Ascending aorta (tissue), 2 donors: Measurements from ENCODE around the gene DUS2. TPM values are rescaled to one million over a fixed set of nuclear protein-coding genes. Genes with fewer than 3 reads are reported as not detected.

Source experiments
- DNase-seq, 2 donors: peaks; one replicate each; pipeline ENCODE4 v3.0.0-alpha.2; 2019; ENCODE audit warnings: low spot score in 2 of 2
- H3K27ac ChIP-seq, 2 donors: fragments of 200-600 bp; sonication (generic); one replicate each; pipeline ENCODE4 v1.5.1; 2016 to 2017; ENCODE audit warnings: mild to moderate bottlenecking in 1 of 2
- H3K27me3 ChIP-seq: fragments of 200-600 bp; sonication (generic); one replicate; pipeline ENCODE4 v1.5.1; 2017
- H3K36me3 ChIP-seq, 2 donors: fragments of 200-600 bp; sonication (generic); one replicate each; pipeline ENCODE4 v1.5.1; 2016
- H3K4me1 ChIP-seq, 2 donors: fragments of 200-600 bp; sonication (generic); one replicate each; pipeline ENCODE4 v1.5.1; 2016 to 2017; ENCODE audit warnings: mild to moderate bottlenecking in 1 of 2
- H3K4me3 ChIP-seq, 2 donors: fragments of 200-600 bp; sonication (generic); one replicate each; pipeline ENCODE4 v1.5.1; 2016 to 2017; ENCODE audit warnings: mild to moderate bottlenecking in 1 of 2
- H3K9me3 ChIP-seq, 2 donors: fragments of 200-600 bp; sonication (generic); one replicate each; pipeline ENCODE4 v1.5.1; 2016
- intact Hi-C: fragments of 100-400 bp; cut with DNase I; formaldehyde crosslinking; loops from one replicate; pipeline ENCODE4 v1.15.1; 2023
- total RNA-seq: library from RNA; depleted of rRNA; stranded (reverse); fragments of >200 nt; gene quantifications from one replicate; pipeline ENCODE4 v1.1.0, GENCODE V29; 2016
- TF ChIP-seq, protein P1 (sequence below), 3 experiments: fragments of 200-600 bp in 2 of 3; fragments of 450-650 bp in 1 of 3; sonication (generic) in 2 of 3; IDR thresholded peaks; one replicate each; pipeline ENCODE4 v1.5.1; 2016 to 2019; ENCODE audit warnings: antibody characterized with exemption in 3 of 3, mild to moderate bottlenecking in 1 of 3, moderate library complexity in 1 of 3

DUS2 gene
- total RNA-seq, 1 donor from 2014 or later = 7.6 TPM

DNA sequence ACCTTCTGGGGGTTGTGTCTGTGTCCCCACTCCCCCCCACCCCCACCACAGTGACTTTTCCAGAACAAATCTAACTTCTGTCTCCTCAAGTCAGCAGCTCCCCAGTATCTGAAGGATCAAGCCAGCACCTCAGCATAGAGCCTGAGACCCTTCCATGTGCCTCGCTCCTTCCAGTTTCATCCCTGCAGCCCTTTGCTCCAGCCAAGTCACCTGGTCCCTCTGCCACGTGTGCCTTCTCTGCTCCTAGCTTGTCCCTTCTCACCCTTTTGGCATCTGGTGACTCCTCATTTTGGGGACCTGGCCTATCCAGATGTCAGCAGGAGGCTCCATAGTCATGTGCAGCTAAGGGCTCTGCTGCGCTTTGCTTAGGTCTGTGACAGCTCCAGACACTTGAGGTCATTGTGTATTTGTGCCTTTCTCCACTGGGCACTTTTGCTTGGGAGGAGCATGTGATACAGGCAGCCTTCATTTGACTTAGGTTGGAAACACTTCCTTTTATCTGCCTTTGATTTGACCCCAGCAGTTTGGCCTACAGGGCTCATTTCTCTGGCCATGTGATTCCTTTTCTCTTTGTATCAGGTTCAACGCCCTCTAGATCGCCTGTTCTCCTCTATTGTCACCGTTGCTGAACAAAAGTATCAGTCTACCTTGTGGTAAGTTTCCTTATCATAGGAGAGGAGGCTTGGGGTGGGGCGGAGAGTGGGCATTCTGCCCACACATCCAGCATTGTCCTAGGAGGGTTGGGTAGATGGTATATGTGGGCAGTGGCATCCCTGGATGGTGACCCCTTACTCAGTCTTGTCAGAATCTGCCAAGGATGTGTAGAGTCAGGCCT is 55.0 kb downstream of the DUS2 start:
- Histone ChIP-seq H3K36me3 (peaks cover 5 to 43% of the 10 kb centered on the region in 2 donors), H3K4me1 (no peaks in the 10 kb centered on the region), H3K4me3 (no peak overlapping the region), H3K9me3 (no peaks in the 10 kb centered on the region), H3K27me3 (no peaks in the 10 kb centered on the region), H3K27ac (no peak overlapping the region)
- intact Hi-C loops = no loop called here
- TF ChIP-seq, protein P1, sequence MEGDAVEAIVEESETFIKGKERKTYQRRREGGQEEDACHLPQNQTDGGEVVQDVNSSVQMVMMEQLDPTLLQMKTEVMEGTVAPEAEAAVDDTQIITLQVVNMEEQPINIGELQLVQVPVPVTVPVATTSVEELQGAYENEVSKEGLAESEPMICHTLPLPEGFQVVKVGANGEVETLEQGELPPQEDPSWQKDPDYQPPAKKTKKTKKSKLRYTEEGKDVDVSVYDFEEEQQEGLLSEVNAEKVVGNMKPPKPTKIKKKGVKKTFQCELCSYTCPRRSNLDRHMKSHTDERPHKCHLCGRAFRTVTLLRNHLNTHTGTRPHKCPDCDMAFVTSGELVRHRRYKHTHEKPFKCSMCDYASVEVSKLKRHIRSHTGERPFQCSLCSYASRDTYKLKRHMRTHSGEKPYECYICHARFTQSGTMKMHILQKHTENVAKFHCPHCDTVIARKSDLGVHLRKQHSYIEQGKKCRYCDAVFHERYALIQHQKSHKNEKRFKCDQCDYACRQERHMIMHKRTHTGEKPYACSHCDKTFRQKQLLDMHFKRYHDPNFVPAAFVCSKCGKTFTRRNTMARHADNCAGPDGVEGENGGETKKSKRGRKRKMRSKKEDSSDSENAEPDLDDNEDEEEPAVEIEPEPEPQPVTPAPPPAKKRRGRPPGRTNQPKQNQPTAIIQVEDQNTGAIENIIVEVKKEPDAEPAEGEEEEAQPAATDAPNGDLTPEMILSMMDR (IDR thresholded peaks at IDR 0.05) = no peak
- DNase-seq = no peak

DNA sequence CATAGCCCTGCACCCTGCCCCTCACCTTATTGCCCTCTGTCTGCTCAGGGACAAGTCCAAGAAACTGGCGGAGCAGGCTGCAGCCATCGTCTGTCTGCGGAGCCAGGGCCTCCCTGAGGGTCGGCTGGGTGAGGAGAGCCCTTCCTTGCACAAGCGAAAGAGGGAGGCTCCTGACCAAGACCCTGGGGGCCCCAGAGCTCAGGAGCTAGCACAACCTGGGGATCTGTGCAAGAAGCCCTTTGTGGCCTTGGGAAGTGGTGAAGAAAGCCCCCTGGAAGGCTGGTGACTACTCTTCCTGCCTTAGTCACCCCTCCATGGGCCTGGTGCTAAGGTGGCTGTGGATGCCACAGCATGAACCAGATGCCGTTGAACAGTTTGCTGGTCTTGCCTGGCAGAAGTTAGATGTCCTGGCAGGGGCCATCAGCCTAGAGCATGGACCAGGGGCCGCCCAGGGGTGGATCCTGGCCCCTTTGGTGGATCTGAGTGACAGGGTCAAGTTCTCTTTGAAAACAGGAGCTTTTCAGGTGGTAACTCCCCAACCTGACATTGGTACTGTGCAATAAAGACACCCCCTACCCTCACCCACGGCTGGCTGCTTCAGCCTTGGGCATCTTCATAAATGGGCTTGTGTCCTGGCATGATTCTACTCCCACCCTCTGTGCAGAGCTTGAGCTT is 55.8 kb downstream of the DUS2 start:
- peaks cover under 1 to 5% of the 10 kb centered on the region in 2 donors for H3K4me1 ChIP-seq
- TF ChIP-seq, protein P1 (IDR thresholded peaks at IDR 0.05) = no peak
- no peak for DNase-seq
- H3K4me3 ChIP-seq = no peak overlapping the region
- H3K9me3 ChIP-seq = no peaks in the 10 kb centered on the region
- H3K36me3 ChIP-seq = peaks cover 5 to 40% of the 10 kb centered on the region in 2 donors
- H3K27me3 ChIP-seq = no peaks in the 10 kb centered on the region
- peak overlapping the region in 1 of 2 donors; percentile 50 for H3K27ac ChIP-seq
- intact Hi-C loops = no loop called here

DNA sequence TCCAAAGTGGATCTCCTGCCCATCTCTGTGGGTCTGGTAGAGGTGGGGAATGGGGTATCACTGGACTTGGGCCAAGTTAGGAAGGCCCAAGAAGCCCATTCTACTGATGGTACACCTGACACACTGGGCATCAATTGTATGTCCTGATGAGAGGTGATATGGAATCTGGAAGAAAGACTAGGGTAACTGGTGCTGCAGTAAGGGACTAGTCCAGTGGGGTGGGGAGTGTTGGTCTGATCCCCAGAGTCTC is 56.2 kb downstream of the DUS2 start:
- Histone ChIP-seq H3K4me1 (peaks cover 4 to 10% of the 10 kb centered on the region in 2 donors), H3K9me3 (no peaks in the 10 kb centered on the region), H3K27ac (peak overlapping the region in 1 of 2 donors; percentile 50), H3K4me3 (no peak overlapping the region), H3K27me3 (no peaks in the 10 kb centered on the region), H3K36me3 (peaks cover 4 to 36% of the 10 kb centered on the region in 2 donors)
- TF ChIP-seq, protein P1 (IDR thresholded peaks at IDR 0.05) = no peak
- DNase-seq = no peak
- intact Hi-C loops = no loop called here

DNA sequence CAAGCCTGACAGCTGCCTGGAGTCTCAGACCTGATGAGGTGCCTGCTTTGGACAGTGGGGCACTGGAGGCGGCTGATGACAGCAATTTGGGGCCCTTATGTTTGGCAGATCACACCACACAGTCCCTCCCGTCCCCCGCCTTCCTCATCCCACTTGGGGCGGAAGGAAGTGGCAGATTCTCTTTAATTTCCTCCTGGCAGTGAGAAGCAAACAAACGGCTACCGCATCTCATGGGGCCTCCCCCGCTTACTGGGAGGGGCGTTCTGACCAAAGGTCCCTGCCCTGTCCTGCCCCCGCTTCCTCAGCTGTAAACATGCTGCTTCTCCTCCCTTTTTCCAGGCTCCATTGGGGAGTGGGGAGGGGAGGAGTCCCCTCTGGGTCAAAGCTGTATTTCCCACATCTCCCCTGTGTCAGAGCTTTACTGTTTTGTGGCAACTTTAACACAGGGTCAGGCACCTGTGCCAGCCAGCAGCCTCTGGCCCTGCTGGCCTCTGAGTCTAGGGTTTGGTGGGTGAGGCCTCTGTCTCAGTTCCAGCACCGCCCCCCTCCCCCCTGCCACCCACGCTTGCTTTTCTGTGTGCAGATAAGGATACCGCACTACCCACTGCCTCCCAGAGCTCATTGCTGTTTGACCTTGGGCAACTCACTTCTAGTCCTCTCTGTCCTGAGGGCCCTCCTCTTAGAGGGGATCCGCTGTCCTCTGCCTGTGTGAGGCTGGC is 56.7 kb downstream of the DUS2 start:
- intact Hi-C loops = loop anchor here (10.0 kb wide), 1 partner anchor 245 kb away; no protein-coding TSS in a partner anchor
- TF ChIP-seq, protein P1 (IDR thresholded peaks at IDR 0.05) = no peak
- H3K27ac ChIP-seq = peak overlapping the region; percentile 46 to 50
- no peaks in the 10 kb centered on the region for H3K9me3 ChIP-seq
- DNase-seq = peak in 1 of 2 donors; percentile 78
- no peak overlapping the region for H3K4me3 ChIP-seq
- H3K4me1 ChIP-seq = peaks cover 4 to 12% of the 10 kb centered on the region in 2 donors
- H3K27me3 ChIP-seq = no peaks in the 10 kb centered on the region
- H3K36me3 ChIP-seq = peaks cover 0 to 31% of the 10 kb centered on the region in 2 donors

DNA sequence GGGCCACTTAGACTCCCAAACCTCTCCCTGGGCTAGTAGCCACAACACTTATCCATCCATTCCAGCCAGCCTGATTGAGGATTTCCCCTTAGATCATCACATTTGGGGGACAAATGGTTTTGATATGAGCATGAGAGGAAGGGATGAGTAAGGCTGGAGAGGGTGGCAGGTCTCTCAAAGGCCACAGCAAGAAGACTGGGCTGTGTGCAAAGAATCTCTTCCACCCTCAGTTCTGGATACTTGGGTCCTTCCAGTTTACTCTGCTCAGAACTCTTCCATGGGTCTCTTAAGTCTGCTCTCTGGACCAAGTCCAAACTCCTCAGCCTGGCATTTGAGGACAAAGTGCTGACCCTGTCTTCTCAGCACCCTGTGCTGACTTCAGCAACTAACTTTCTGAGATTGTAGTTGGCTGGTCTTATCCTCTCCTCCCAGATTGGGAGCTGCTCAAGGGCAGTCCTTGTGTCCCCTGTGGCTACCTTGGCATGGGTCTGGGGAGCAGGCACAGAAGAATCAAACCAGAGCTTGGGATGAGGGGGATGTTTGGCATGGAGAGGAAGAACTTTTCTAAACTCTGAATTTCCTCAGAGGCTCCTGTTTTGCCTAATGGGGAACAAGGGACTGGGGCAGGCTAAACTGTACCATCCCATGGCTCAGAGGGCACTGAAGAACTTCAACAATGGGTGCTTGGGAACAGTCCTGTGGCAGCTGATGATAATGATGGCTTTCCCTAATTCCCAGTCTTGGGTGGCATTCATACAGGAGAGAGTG is 59.0 kb downstream of the DUS2 start:
- peaks cover 4 to 12% of the 10 kb centered on the region in 2 donors for H3K4me1 ChIP-seq
- peak overlapping the region; percentile 42 to 98 for H3K27ac ChIP-seq
- intact Hi-C loops = loop anchor here (10.0 kb wide), 1 partner anchor 243 kb away; no protein-coding TSS in a partner anchor

More for the DNA sequence above, 59.0 kb downstream of the DUS2 start:
- Histone ChIP-seq H3K36me3 (peaks cover 0 to 10% of the 10 kb centered on the region in 2 donors), H3K27me3 (no peaks in the 10 kb centered on the region), H3K9me3 (no peaks in the 10 kb centered on the region), H3K4me3 (no peak overlapping the region)
- TF ChIP-seq, protein P1 (IDR thresholded peaks at IDR 0.05) = no peak
- no peak for DNase-seq
